GM23338 (cell line): Measurements from ENCODE around the gene ILKAP. TPM values are rescaled to one million over a fixed set of nuclear protein-coding genes. Genes with fewer than 3 reads are reported as not detected.

Experiments used
- ATAC-seq: fragments of 200-7000 bp; cut with Tn5 transposase; 3 replicates; pipeline ENCODE4 v1.9.1; 2020
- DNase-seq: peaks from one replicate; pipeline ENCODE4 v3.0.0-alpha.2; 2015; ENCODE audit warnings: low spot score
- H2AFZ ChIP-seq: fragments of 200-600 bp; sonication (generic); 2 replicates; pipeline ENCODE4 v1.8.0; 2016; ENCODE audit warnings: antibody characterized with exemption, mild to moderate bottlenecking, moderate library complexity
- H3F3A ChIP-seq: fragments of 200-600 bp; sonication (generic); replicated peaks from 2 replicates; pipeline ENCODE4 v1.8.0; 2017; ENCODE audit warnings: antibody characterized with exemption, mixed run types, low read depth
- H3K27ac ChIP-seq: fragments of 200-600 bp; sonication (generic); 2 replicates; pipeline ENCODE4 v1.6.1; 2016; ENCODE audit warnings: low read depth
- H3K27me3 ChIP-seq: fragments of 200-600 bp; sonication (generic); 2 replicates; pipeline ENCODE4 v1.8.0; 2016; ENCODE audit warnings: mild to moderate bottlenecking, mixed run types, moderate library complexity; ENCODE audit not compliant: insufficient read depth
- H3K36me3 ChIP-seq: fragments of 200-600 bp; sonication (generic); 2 replicates; pipeline ENCODE4 v1.8.0; 2016; ENCODE audit warnings: mild to moderate bottlenecking; ENCODE audit not compliant: insufficient read depth
- H3K4me1 ChIP-seq: fragments of 200-600 bp; sonication (generic); 2 replicates; pipeline ENCODE4 v1.8.0; 2016; ENCODE audit warnings: mild to moderate bottlenecking, moderate library complexity; ENCODE audit not compliant: insufficient read depth
- H3K4me2 ChIP-seq: fragments of 200-600 bp; sonication (generic); 2 replicates; pipeline ENCODE4 v1.7.1; 2017; ENCODE audit warnings: mixed run types
- H3K4me3 ChIP-seq: fragments of 200-600 bp; sonication (generic); 2 replicates; pipeline ENCODE4 v1.6.1; 2016; ENCODE audit warnings: mixed run types
- H3K79me2 ChIP-seq: fragments of 200-600 bp; sonication (generic); replicated peaks from 2 replicates; pipeline ENCODE4 v1.8.0; 2017; ENCODE audit warnings: mild to moderate bottlenecking; ENCODE audit not compliant: insufficient read depth
- H3K9me2 ChIP-seq: fragments of 200-600 bp; sonication (generic); 2 replicates; pipeline ENCODE4 v1.8.0; 2017; ENCODE audit not compliant: insufficient read depth
- H4K20me1 ChIP-seq: fragments of 200-600 bp; sonication (generic); replicated peaks from 2 replicates; pipeline ENCODE4 v1.8.0; 2017; ENCODE audit warnings: mild to moderate bottlenecking; ENCODE audit not compliant: insufficient read depth
- H3K27ac Mint-ChIP-seq: 2 replicates; pipeline ENCODE4 v1.8.0; 2020; ENCODE audit warnings: inconsistent platforms, mild to moderate bottlenecking, moderate library complexity, mixed read lengths
- H3K27me3 Mint-ChIP-seq: 3 replicates; pipeline ENCODE4 v1.8.0; 2022; ENCODE audit warnings: low read depth, mild to moderate bottlenecking, moderate library complexity, mixed read lengths, inconsistent platforms; ENCODE audit not compliant: insufficient read depth, poor library complexity
- H3K36me3 Mint-ChIP-seq: 3 replicates; pipeline ENCODE4 v1.8.0; 2021; ENCODE audit warnings: low read depth, mild to moderate bottlenecking, inconsistent platforms, moderate library complexity, mixed read lengths
- H3K4me1 Mint-ChIP-seq: 3 replicates; pipeline ENCODE4 v1.8.0; 2020; ENCODE audit warnings: mild to moderate bottlenecking, inconsistent platforms, mixed read lengths
- H3K4me3 Mint-ChIP-seq: 3 replicates; pipeline ENCODE4 v1.8.0; 2021; ENCODE audit warnings: moderate library complexity, mild to moderate bottlenecking, inconsistent platforms, mixed read lengths
- H3K9me3 Mint-ChIP-seq: 3 replicates; pipeline ENCODE4 v1.8.0; 2020; ENCODE audit warnings: moderate library complexity, mild to moderate bottlenecking, inconsistent platforms, mixed read lengths
- CREB1 ChIP-seq: fragments of 250-450 bp; sonication (Bioruptor Pico); IDR thresholded peaks from 2 replicates; pipeline ENCODE4 v1.5.0; 2020; ENCODE audit warnings: low read depth, mild to moderate bottlenecking, moderate library complexity
- EZH2 ChIP-seq: fragments of 200-600 bp; sonication (generic); IDR thresholded peaks from one replicate; pipeline ENCODE4 v1.8.0; 2017; ENCODE audit warnings: antibody characterized with exemption, mild to moderate bottlenecking, low read depth; ENCODE audit not compliant: unreplicated experiment
- EZH2phosphoT487 ChIP-seq: fragments of 200-600 bp; sonication (generic); IDR thresholded peaks from one replicate; pipeline ENCODE4 v1.8.1; 2018; ENCODE audit warnings: antibody characterized with exemption; ENCODE audit not compliant: unreplicated experiment
- JUNB ChIP-seq: IDR thresholded peaks from one replicate; pipeline ENCODE4 v1.6.1; 2016; ENCODE audit warnings: antibody characterized with exemption; ENCODE audit not compliant: unreplicated experiment
- NANOG ChIP-seq: IDR thresholded peaks from 2 replicates; pipeline ENCODE4 v1.6.1; 2016; ENCODE audit warnings: antibody characterized with exemption, borderline replicate concordance
- POLR2AphosphoS5 ChIP-seq: IDR thresholded peaks from 2 replicates; pipeline ENCODE4 v1.6.1; 2016; ENCODE audit warnings: antibody characterized with exemption, low read depth
- STAT1 ChIP-seq: IDR thresholded peaks from one replicate; pipeline ENCODE4 v1.6.1; 2016; ENCODE audit warnings: antibody characterized with exemption; ENCODE audit not compliant: unreplicated experiment
- ZNF114 ChIP-seq: fragments of 250-450 bp; sonication (Bioruptor Pico); IDR thresholded peaks from 2 replicates; pipeline ENCODE4 v1.5.0; 2020; ENCODE audit warnings: mild to moderate bottlenecking, moderate library complexity
- ZNF331 ChIP-seq: fragments of 250-450 bp; sonication (Bioruptor Pico); IDR thresholded peaks from 2 replicates; pipeline ENCODE4 v1.5.0; 2020; ENCODE audit warnings: low read depth, mild to moderate bottlenecking, moderate library complexity
- polyA plus RNA-seq: library from polyadenylated mRNA; unstranded; fragments of >200 nt; fragmentation: Nextera tagmentation; extraction: Ambion mirVana; gene quantifications from 2 replicates; pipeline ENCODE4 v1.2.1, GENCODE V29; 2016
- total RNA-seq: library from RNA; depleted of rRNA; stranded (reverse); fragments of >200 nt; shearing (Covaris generic); gene quantifications from 2 replicates; pipeline ENCODE4 v1.2.3, GENCODE V29; 2014
- TF ChIP-seq, protein P1 (sequence below): IDR thresholded peaks from one replicate; pipeline ENCODE4 v1.6.1; 2018; ENCODE audit warnings: antibody characterized with exemption; ENCODE audit not compliant: unreplicated experiment
- TF ChIP-seq, protein P2 (sequence below): IDR thresholded peaks from 2 replicates; pipeline ENCODE4 v1.6.1; 2016; ENCODE audit warnings: antibody characterized with exemption
- TF ChIP-seq, protein P3 (sequence below), 2 experiments: fragments of 200-600 bp in 1 of 2; sonication (generic) in 1 of 2; conservative IDR thresholded peaks; 2 replicates each; pipeline versions ENCODE4 v1.5.1 to v1.6.1; 2016 to 2017; ENCODE audit warnings: antibody characterized with exemption in 2 of 2, low read depth in 2 of 2, mild to moderate bottlenecking in 2 of 2, moderate library complexity in 1 of 2
- TF ChIP-seq, protein P4 (sequence below): fragments of 250-450 bp; sonication (Bioruptor Pico); IDR thresholded peaks from 2 replicates; pipeline ENCODE4 v1.5.0; 2020; ENCODE audit warnings: mild to moderate bottlenecking, moderate library complexity

Gene ILKAP
- total and polyA plus RNA-seq, 2 experiments from 2014 or later, result 17.0 to 35.9 TPM

DNA sequence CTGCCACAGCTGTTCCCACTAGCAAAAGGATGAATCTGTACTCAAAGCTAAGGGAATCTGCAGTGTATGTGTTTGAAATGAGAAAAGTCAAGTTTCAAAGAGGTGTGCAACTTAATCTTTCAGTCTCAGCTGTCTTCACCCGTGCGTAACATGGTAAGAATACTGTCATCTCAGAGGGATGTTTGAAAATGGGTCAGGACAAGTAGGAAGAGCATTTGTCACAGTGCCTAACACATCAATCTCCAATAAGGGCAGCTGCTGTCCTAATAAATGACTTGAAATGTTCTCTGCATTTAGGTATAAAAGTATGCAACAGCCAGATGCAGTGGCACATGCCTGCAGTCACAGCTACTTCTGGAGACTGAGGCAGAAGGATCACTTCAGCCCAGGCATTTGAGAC lies 13.1 kb downstream of the ILKAP start:
- Histone ChIP-seq H2AFZ (no peak overlapping the region), H4K20me1 (peaks cover 14% of the 10 kb centered on the region), H3K27me3 (no peaks in the 10 kb centered on the region), H3K4me2 (no peak overlapping the region), H3K4me3 (no peak overlapping the region), H3K9me2 (no peaks in the 10 kb centered on the region), H3K36me3 (peaks cover 24% of the 10 kb centered on the region), H3F3A (no peaks in the 10 kb centered on the region), H3K4me1 (no peaks in the 10 kb centered on the region), H3K79me2 (peaks cover 17% of the 10 kb centered on the region), H3K27ac (no peak overlapping the region)
- ATAC-seq (no peak), DNase-seq (no peak)
- Mint-ChIP-seq H3K4me1 (no peaks in the 10 kb centered on the region), H3K36me3 (peaks cover 83% of the 10 kb centered on the region), H3K9me3 (no peaks in the 10 kb centered on the region), H3K4me3 (no peak overlapping the region), H3K27ac (no peak overlapping the region), H3K27me3 (no peaks in the 10 kb centered on the region)
- TF ChIP-seq EZH2phosphoT487, result no peak
- TF ChIP-seq NANOG, result no peak
- TF ChIP-seq, protein P1, sequence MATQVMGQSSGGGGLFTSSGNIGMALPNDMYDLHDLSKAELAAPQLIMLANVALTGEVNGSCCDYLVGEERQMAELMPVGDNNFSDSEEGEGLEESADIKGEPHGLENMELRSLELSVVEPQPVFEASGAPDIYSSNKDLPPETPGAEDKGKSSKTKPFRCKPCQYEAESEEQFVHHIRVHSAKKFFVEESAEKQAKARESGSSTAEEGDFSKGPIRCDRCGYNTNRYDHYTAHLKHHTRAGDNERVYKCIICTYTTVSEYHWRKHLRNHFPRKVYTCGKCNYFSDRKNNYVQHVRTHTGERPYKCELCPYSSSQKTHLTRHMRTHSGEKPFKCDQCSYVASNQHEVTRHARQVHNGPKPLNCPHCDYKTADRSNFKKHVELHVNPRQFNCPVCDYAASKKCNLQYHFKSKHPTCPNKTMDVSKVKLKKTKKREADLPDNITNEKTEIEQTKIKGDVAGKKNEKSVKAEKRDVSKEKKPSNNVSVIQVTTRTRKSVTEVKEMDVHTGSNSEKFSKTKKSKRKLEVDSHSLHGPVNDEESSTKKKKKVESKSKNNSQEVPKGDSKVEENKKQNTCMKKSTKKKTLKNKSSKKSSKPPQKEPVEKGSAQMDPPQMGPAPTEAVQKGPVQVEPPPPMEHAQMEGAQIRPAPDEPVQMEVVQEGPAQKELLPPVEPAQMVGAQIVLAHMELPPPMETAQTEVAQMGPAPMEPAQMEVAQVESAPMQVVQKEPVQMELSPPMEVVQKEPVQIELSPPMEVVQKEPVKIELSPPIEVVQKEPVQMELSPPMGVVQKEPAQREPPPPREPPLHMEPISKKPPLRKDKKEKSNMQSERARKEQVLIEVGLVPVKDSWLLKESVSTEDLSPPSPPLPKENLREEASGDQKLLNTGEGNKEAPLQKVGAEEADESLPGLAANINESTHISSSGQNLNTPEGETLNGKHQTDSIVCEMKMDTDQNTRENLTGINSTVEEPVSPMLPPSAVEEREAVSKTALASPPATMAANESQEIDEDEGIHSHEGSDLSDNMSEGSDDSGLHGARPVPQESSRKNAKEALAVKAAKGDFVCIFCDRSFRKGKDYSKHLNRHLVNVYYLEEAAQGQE, result no peak
- no peak for TF ChIP-seq CREB1 (CRISPR knock-in tag)
- TF ChIP-seq JUNB, result no peak
- no peak for TF ChIP-seq ZNF114 (CRISPR knock-in tag)
- no peak for TF ChIP-seq STAT1
- TF ChIP-seq POLR2AphosphoS5, result no peak
- TF ChIP-seq, protein P2, sequence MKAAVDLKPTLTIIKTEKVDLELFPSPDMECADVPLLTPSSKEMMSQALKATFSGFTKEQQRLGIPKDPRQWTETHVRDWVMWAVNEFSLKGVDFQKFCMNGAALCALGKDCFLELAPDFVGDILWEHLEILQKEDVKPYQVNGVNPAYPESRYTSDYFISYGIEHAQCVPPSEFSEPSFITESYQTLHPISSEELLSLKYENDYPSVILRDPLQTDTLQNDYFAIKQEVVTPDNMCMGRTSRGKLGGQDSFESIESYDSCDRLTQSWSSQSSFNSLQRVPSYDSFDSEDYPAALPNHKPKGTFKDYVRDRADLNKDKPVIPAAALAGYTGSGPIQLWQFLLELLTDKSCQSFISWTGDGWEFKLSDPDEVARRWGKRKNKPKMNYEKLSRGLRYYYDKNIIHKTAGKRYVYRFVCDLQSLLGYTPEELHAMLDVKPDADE, result no peak
- TF ChIP-seq, protein P3, sequence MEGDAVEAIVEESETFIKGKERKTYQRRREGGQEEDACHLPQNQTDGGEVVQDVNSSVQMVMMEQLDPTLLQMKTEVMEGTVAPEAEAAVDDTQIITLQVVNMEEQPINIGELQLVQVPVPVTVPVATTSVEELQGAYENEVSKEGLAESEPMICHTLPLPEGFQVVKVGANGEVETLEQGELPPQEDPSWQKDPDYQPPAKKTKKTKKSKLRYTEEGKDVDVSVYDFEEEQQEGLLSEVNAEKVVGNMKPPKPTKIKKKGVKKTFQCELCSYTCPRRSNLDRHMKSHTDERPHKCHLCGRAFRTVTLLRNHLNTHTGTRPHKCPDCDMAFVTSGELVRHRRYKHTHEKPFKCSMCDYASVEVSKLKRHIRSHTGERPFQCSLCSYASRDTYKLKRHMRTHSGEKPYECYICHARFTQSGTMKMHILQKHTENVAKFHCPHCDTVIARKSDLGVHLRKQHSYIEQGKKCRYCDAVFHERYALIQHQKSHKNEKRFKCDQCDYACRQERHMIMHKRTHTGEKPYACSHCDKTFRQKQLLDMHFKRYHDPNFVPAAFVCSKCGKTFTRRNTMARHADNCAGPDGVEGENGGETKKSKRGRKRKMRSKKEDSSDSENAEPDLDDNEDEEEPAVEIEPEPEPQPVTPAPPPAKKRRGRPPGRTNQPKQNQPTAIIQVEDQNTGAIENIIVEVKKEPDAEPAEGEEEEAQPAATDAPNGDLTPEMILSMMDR (conservative IDR thresholded peaks at IDR 0.05; ENCODE audit: low read depth in 2 of 2), result no peak
- TF ChIP-seq, protein P4, sequence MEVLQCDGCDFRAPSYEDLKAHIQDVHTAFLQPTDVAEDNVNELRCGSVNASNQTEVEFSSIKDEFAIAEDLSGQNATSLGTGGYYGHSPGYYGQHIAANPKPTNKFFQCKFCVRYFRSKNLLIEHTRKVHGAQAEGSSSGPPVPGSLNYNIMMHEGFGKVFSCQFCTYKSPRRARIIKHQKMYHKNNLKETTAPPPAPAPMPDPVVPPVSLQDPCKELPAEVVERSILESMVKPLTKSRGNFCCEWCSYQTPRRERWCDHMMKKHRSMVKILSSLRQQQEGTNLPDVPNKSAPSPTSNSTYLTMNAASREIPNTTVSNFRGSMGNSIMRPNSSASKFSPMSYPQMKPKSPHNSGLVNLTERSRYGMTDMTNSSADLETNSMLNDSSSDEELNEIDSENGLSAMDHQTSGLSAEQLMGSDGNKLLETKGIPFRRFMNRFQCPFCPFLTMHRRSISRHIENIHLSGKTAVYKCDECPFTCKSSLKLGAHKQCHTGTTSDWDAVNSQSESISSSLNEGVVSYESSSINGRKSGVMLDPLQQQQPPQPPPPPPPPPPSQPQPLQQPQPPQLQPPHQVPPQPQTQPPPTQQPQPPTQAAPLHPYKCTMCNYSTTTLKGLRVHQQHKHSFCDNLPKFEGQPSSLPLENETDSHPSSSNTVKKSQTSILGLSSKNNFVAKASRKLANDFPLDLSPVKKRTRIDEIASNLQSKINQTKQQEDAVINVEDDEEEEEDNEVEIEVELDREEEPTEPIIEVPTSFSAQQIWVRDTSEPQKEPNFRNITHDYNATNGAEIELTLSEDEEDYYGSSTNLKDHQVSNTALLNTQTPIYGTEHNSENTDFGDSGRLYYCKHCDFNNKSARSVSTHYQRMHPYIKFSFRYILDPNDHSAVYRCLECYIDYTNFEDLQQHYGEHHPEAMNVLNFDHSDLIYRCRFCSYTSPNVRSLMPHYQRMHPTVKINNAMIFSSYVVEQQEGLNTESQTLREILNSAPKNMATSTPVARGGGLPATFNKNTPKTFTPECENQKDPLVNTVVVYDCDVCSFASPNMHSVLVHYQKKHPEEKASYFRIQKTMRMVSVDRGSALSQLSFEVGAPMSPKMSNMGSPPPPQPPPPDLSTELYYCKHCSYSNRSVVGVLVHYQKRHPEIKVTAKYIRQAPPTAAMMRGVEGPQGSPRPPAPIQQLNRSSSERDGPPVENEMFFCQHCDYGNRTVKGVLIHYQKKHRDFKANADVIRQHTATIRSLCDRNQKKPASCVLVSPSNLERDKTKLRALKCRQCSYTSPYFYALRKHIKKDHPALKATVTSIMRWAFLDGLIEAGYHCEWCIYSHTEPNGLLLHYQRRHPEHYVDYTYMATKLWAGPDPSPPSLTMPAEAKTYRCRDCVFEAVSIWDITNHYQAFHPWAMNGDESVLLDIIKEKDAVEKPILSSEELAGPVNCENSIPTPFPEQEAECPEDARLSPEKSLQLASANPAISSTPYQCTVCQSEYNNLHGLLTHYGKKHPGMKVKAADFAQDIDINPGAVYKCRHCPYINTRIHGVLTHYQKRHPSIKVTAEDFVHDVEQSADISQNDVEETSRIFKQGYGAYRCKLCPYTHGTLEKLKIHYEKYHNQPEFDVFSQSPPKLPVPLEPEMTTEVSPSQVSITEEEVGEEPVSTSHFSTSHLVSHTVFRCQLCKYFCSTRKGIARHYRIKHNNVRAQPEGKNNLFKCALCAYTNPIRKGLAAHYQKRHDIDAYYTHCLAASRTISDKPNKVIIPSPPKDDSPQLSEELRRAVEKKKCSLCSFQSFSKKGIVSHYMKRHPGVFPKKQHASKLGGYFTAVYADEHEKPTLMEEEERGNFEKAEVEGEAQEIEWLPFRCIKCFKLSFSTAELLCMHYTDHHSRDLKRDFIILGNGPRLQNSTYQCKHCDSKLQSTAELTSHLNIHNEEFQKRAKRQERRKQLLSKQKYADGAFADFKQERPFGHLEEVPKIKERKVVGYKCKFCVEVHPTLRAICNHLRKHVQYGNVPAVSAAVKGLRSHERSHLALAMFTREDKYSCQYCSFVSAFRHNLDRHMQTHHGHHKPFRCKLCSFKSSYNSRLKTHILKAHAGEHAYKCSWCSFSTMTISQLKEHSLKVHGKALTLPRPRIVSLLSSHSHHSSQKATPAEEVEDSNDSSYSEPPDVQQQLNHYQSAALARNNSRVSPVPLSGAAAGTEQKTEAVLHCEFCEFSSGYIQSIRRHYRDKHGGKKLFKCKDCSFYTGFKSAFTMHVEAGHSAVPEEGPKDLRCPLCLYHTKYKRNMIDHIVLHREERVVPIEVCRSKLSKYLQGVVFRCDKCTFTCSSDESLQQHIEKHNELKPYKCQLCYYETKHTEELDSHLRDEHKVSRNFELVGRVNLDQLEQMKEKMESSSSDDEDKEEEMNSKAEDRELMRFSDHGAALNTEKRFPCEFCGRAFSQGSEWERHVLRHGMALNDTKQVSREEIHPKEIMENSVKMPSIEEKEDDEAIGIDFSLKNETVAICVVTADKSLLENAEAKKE (CRISPR knock-in tag), result no peak
- TF ChIP-seq EZH2, result no peak
- no peak for TF ChIP-seq ZNF331 (CRISPR knock-in tag)
